HG03103 (cell line): Measurements from ENCODE around the gene GABRR1.
"Not testable (repeated sequence)": the region's sequence is repeated elsewhere in the genome, so short reads cannot be mapped to it uniquely, and the experiment has no call there.

Source experiments
- ATAC-seq: cut with Tn5 transposase; IDR thresholded peaks from one replicate; pipeline ENCODE4 v1.9.1; 2021; ENCODE audit warnings: low read depth; ENCODE audit not compliant: unreplicated experiment

Gene GABRR1

DNA sequence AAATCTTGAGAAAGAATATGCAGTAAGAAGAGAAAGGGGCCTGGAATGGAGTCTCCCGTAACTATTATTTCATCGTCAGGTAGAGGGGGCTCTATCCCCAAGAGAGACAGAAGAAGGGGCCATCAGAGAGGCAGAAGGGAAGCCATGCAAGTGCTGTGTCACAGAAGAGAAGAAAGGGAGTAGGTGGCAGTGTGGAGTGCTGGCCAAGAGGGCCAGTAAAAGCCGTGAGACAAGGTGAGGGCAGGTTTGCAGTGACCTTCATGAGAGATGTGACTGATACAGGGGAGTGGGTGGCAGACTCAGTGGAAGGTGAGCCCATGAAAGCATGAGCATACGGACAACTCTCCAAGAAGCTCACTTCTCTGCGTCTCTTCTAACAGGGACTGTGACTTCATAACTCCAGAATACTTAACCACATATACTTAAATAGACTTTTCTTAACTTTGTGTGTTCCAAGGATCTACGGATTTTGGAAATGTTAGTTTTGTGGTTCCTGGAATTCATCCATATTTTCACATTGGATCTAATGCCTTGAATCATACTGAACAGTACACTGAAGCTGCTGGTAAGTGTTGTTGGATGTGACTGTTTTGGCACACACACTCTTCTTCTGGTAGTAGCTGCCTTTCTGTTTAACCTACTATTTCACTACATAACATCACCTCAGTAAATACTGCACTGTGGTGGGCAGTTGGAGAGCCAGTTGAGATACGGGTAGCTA is 55.7 kb downstream of the GABRR1 start:
- no peak for ATAC-seq

- no peak for ATAC-seq
These were observed 56.6 kb downstream of the GABRR1 start for GRCh38 chr6:89160331-89161092.

- no peak for ATAC-seq
These were observed 63.0 kb downstream of the GABRR1 start for GRCh38 chr6:89154131-89154530.

DNA sequence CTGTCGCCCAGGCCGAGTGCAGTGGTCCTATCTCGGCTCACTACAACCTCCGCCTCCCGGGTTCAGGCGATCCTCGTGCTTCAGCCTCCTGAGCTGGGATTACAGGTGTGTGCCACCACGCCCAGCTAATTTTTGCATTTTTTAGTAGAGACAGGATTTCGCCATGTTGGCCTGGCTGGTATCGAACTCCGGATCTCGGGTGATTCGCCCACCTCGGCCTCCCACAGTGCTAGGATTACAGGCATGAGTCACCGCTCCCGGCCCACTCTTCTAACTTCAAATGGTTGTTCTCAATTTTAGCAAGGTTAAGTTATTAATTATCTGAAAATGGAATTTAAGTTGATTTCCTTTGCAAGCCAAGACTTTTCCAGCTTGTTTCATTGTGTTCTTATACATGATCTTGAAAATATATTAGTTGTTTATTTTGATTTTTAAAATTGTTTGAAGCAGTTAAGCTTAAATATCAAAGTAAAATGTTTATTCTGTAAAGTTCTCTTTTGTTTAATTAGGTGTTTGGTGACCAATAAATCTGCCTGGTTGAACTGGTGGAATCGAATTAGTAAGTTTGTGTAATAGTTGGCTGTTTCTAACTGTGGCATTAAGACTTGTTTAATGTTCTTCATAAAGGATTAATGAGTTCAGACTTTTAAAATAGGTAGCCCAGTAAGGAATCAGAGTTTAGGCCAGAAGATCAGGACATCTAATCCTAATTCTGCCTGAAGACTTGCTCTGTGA is 69.0 kb downstream of the GABRR1 start:
- no peak for ATAC-seq

- ATAC-seq = peak; percentile 9
These were observed 70.1 kb downstream of the GABRR1 start for GRCh38 chr6:89146718-89147700.

GRCh38 chr6:89145956-89146717 is 71.0 kb downstream of the GABRR1 start, which contains the start of gene PM20D2:
PM20D2 (plus strand) TSS chr6:89146055; CDS start chr6:89146145, 90 bp downstream.
- ATAC-seq = peak; percentile 67

DNA sequence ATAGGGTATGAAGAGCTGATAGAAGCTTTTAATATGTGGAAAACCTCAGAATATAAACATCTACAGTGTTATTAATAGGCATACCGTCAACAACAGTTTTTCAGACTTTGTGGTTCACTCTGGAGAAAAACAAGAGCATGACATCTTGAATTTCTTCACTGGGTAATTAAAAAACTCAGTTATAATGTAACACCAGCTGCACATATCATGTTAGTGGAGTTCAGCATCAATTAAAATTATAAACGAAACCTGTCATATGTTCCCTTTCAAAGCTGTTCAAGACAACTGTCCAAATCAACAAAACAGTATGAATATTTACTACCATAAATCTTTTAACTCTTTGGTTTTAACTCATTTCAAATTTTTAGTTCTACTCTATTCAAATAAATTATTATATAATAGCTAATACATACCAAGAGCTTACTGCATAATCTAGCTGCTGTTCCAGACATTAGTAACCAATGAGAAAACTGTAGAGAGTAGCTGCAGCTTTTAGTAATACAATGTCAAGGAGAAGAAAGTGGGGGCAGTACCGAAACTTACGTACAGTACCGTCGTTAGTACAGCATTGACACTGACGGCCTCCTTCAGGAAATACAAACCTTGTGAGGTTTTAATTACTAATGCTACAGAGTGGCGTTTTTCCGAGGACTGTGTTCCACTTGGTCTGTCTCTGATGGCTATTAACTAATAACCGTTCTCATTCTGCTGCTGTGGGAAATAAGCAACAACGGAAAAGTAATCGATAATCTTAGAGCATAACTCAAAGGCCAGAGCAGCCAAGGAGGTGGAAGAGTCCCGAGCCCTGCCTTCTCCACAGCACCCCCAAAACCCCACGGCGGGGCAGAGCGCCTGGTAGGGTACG is 71.8 kb downstream of the GABRR1 start:
- ATAC-seq = peak; percentile 43

DNA sequence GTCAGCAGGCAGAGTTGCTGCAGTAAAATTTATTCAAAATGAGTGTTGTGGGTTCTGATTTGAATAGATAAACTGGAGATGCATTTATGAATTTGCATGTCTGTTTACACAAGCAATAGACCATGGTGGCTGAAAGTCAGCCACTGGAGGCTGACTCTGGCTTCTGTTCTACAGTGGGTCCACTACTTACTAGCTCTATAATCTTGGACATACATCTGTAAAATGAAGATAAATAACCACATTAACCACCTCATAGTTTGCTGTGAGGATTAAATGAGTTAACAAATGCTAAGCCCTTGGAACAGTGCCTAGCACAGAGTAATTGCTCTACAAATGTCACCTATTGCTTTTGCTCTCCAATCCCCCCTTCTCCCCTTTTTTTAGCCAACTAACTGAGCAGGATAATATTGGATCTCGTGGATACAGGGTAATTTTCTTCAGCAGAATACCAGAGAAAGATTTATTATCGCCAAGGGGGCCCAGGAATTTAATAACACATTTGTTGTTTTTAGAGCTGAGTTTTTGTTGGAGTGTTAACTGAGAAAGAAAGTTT is 72.7 kb downstream of the GABRR1 start:
- peak; percentile 42 for ATAC-seq

- ATAC-seq = no peak
These were observed 76.6 kb downstream of the GABRR1 start for GRCh38 chr6:89140347-89141156.

GRCh38 chr6:89139509-89140346 is 77.4 kb downstream of the GABRR1 start:
- ATAC-seq = no peak

DNA sequence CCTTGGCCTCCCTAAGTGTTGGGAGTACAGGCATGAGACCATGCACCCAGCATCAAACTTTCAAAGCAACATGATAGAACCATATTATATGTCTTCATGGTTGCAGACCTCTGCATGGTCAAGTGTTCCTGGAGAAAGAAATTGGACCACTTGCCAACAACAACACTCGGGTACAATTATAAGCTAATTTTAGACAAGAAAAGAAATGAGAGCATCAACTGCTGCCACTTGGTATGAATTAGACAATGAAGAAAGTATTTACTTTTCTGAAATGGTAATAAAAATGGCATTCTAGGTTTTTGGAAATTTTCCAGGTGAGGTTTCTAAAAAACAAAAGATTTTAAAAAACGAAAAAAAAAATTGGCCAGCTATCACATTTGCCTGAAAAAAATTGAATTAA is 79.0 kb downstream of the GABRR1 start:
- no peak for ATAC-seq

- no peak for ATAC-seq
These were observed 82.4 kb downstream of the GABRR1 start for GRCh38 chr6:89134723-89135122.

GRCh38 chr6:89133981-89134380 is 83.2 kb downstream of the GABRR1 start:
- ATAC-seq = no peak

- ATAC-seq = no peak
These were observed 85.1 kb downstream of the GABRR1 start for GRCh38 chr6:89132057-89132456.

DNA sequence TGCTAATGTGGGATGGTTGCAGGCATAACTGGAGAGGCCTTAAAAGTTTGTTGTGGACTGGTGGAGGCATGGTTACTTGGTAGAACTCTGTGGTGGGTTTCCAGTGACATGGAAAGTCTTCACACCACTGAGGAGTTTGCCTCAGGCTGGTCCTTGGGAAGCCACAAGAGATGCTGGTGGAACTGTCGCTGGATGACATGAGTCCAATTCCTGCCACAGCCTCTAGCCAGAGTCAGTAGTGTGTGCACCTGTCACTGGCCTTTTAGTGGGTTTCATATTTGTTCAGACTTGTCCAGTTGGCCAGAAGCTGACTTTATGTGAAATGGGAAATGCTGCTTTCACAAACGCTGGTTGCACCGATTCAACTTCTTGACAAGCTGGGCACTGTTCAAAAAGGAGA is 85.6 kb downstream of the GABRR1 start:
- no peak for ATAC-seq

GRCh38 chr6:89128256-89128671 is 88.9 kb downstream of the GABRR1 start:
- not testable (repeated sequence) for ATAC-seq
